RWPE1 (cell line): Measurements from ENCODE around the gene ZNF780A.
A peak's percentile ranks its signal among the peaks of the same experiment; 100 is the strongest.

Experiments
- CTCF ChIA-PET: fragments of 350-600 bp; sonication (Branson Sonifier 250); formaldehyde crosslinking; extraction: SDS; loops from one replicate; lab custom pipeline; 2021; lab: Yijun Ruan, JAX
- POLR2A ChIA-PET: fragments of 400-600 bp; formaldehyde crosslinking; extraction: SDS; loops from one replicate; lab custom pipeline; 2020; ENCODE audit warnings: antibody characterized with exemption; ENCODE audit not compliant: low non-redundant PET; lab: Yijun Ruan, JAX
- DNase-seq: peaks from one replicate; pipeline ENCODE4 v3.0.0; 2012; ENCODE audit warnings: low spot score
- H3K27ac ChIP-seq: fragments of 450-650 bp; 2 replicates; pipeline ENCODE4 v1.5.1; 2017
- CTCF ChIP-seq: fragments of 450-650 bp; conservative IDR thresholded peaks from 2 replicates; pipeline ENCODE4 v1.5.1; 2017; ENCODE audit warnings: low read depth, mild to moderate bottlenecking

The ZNF780A gene

GRCh38 chr19:40059624-40060023 lies 31.1 kb downstream of the ZNF780A start:
- no peak for TF ChIP-seq CTCF
- ChIA-PET POLR2A (no interaction called here), CTCF (no interaction called here)
- DNase-seq, result no peak
- H3K27ac ChIP-seq, result no peak overlapping the region

- DNase-seq, result no peak
- no peak for TF ChIP-seq CTCF
- H3K27ac ChIP-seq, result no peak overlapping the region
- ChIA-PET POLR2A (no interaction called here), CTCF (interaction anchor here (0.7 kb wide), 1 partner anchor 1515 kb away, joined by 3 read pairs; no protein-coding TSS in a partner anchor)
Measured at GRCh38 chr19:40057166-40057565, 33.6 kb downstream of the ZNF780A start.

GRCh38 chr19:40056505-40056904 lies 34.2 kb downstream of the ZNF780A start:
- ChIA-PET CTCF (interaction anchor here (0.7 to 1.2 kb wide), 2 partner anchors 21 to 1516 kb away, joined by 3 to 8 read pairs; no protein-coding TSS in a partner anchor), POLR2A (no interaction called here)

GRCh38 chr19:40055832-40056504 lies 34.8 kb downstream of the ZNF780A start, which contains the start of gene ZNF780B:
TSS of gene ZNF780B (minus strand) at chr19:40056231. CDS start at chr19:40050332, 5,899 bp downstream.
- ChIA-PET CTCF (interaction anchor here (1.2 kb wide), 1 partner anchor 22 kb away, joined by 8 read pairs; no protein-coding TSS in a partner anchor), POLR2A (interaction anchor here (0.8 kb wide), 1 partner anchor 86 kb away, joined by 3 read pairs; no protein-coding TSS in a partner anchor)
- peak; percentile 63 for DNase-seq
- H3K27ac ChIP-seq, result peak within 1 kb of the TSS; percentile 66
- no peak for TF ChIP-seq CTCF

More at GRCh38 chr19:40056505-40056904, 34.2 kb downstream of the ZNF780A start:
- no peak for DNase-seq
- no peak for TF ChIP-seq CTCF
- peak overlapping the region; percentile 66; the same call in 1 of the 2 replicates for H3K27ac ChIP-seq

- TF ChIP-seq CTCF, result no peak
- H3K27ac ChIP-seq, result 0 out of 2 replicates have a peak overlapping the region, but pooled peaks have one; percentile 66
- DNase-seq, result no peak
- ChIA-PET POLR2A (interaction anchor here (0.8 kb wide), 1 partner anchor 85 kb away, joined by 3 read pairs; no protein-coding TSS in a partner anchor), CTCF (no interaction called here)
Measured at GRCh38 chr19:40055049-40055448, 35.7 kb downstream of the ZNF780A start.

- CTCF ChIA-PET, result no interaction called here
- H3K27ac ChIP-seq, result no peak overlapping the region
- POLR2A ChIA-PET, result no interaction called here
- TF ChIP-seq CTCF, result no peak
- no peak for DNase-seq
Measured at GRCh38 chr19:40054632-40055031, 36.1 kb downstream of the ZNF780A start.
